ENCODE measurements around the gene NLE1.

GRCh38 chr17:35135322-35135721 lies 6.8 kb downstream of the NLE1 start:
- TF ChIP-seq POLR2A (IDR thresholded peaks at IDR 0.05) (no peak), CTCF (IDR thresholded peaks at IDR 0.05) (no peak), POLR2AphosphoS5 (IDR thresholded peaks at IDR 0.05) (no peak)
